ENCODE results near the gene ZNF865. TPM values are rescaled to one million over a fixed set of nuclear protein-coding genes. Genes with fewer than 3 reads are reported as not detected.

The ZNF865 gene
- total RNA-seq, 2 donors from 2014 or later, result 18.4 to 21.0 TPM

- intact Hi-C loops (cut with DNase I), result loop anchor here (5.0 to 10.0 kb wide), 2 partner anchors 90 to 492 kb away; partner anchors contain the start of gene PPP1R12C
- Histone ChIP-seq H3K36me3 (no peaks in the 10 kb centered on the region), H3K4me3 (peak overlapping the region in 1 of 2 donors; percentile 99), H3K27me3 (replicated peaks; ENCODE audit: insufficient read depth) (no peaks in the 10 kb centered on the region), H3K4me1 (replicated peaks) (peaks cover 6% of the 10 kb centered on the region), H3K9me3 (no peaks in the 10 kb centered on the region), H3K27ac (peak overlapping the region in 1 of 2 donors; percentile 85)
- TF ChIP-seq CTCF (IDR thresholded peaks at IDR 0.05) (no peak), POLR2A (IDR thresholded peaks at IDR 0.05) (no peak), POLR2AphosphoS5 (IDR thresholded peaks at IDR 0.05) (no peak)
- no peak for DNase-seq (ENCODE audit: low spot score)
- WGBS, result 71% methylated on average over 9 of the region's 9 CpGs
These were observed 1.4 kb downstream of the ZNF865 start for GRCh38 chr19:55606817-55607216.

GRCh38 chr19:55609326-55609725 is 3.9 kb downstream of the ZNF865 start:
- no peak for DNase-seq (ENCODE audit: low spot score)
- 93% methylated on average over 5 of the region's 5 CpGs for WGBS
- no peaks in the 10 kb centered on the region for H3K9me3 ChIP-seq
- H3K27ac ChIP-seq, result no peak overlapping the region
- H3K4me3 ChIP-seq, result no peak overlapping the region
- H3K27me3 ChIP-seq (replicated peaks; ENCODE audit: insufficient read depth), result no peaks in the 10 kb centered on the region
- TF ChIP-seq POLR2A (IDR thresholded peaks at IDR 0.05), result no peak
- TF ChIP-seq CTCF (IDR thresholded peaks at IDR 0.05), result no peak
- TF ChIP-seq POLR2AphosphoS5 (IDR thresholded peaks at IDR 0.05), result no peak
- intact Hi-C loops (cut with DNase I), result loop anchor here (5.0 to 10.0 kb wide), 2 partner anchors 92 to 495 kb away; partner anchors contain the start of gene PPP1R12C
- peaks cover 6% of the 10 kb centered on the region for H3K4me1 ChIP-seq (replicated peaks)
- H3K36me3 ChIP-seq, result no peaks in the 10 kb centered on the region

- Histone ChIP-seq H3K9me3 (no peaks in the 10 kb centered on the region), H3K4me3 (no peak overlapping the region), H3K4me1 (replicated peaks) (peaks cover 4% of the 10 kb centered on the region), H3K27ac (no peak overlapping the region), H3K27me3 (replicated peaks; ENCODE audit: insufficient read depth) (no peaks in the 10 kb centered on the region), H3K36me3 (peaks cover 5 to 15% of the 10 kb centered on the region in 2 donors)
- no peak for DNase-seq (ENCODE audit: low spot score)
- 66% methylated on average over 15 of the region's 15 CpGs for WGBS
- intact Hi-C loops (cut with DNase I), result no loop called here
- TF ChIP-seq POLR2AphosphoS5 (IDR thresholded peaks at IDR 0.05), result no peak
- no peak for TF ChIP-seq CTCF (IDR thresholded peaks at IDR 0.05)
- no peak for TF ChIP-seq POLR2A (IDR thresholded peaks at IDR 0.05)
These were observed 6.0 kb downstream of the ZNF865 start for GRCh38 chr19:55611300-55611982.

GRCh38 chr19:55611983-55612645 is 6.7 kb downstream of the ZNF865 start:
- peaks cover 6 to 19% of the 10 kb centered on the region in 2 donors for H3K36me3 ChIP-seq
- intact Hi-C loops (cut with DNase I), result no loop called here
- H3K9me3 ChIP-seq, result no peaks in the 10 kb centered on the region
- DNase-seq (ENCODE audit: low spot score), result no peak
- WGBS, result 83% methylated on average over 3 of the region's 3 CpGs
- no peaks in the 10 kb centered on the region for H3K4me1 ChIP-seq (replicated peaks)
- no peaks in the 10 kb centered on the region for H3K27me3 ChIP-seq (replicated peaks; ENCODE audit: insufficient read depth)
- no peak overlapping the region for H3K4me3 ChIP-seq
- no peak overlapping the region for H3K27ac ChIP-seq
- no peak for TF ChIP-seq POLR2AphosphoS5 (IDR thresholded peaks at IDR 0.05)
- TF ChIP-seq POLR2A (IDR thresholded peaks at IDR 0.05), result no peak
- no peak for TF ChIP-seq CTCF (IDR thresholded peaks at IDR 0.05)
